Neural progenitor cell (in vitro differentiated cells): Measurements from ENCODE around the gene ZSCAN32. TPM values are rescaled to one million over a fixed set of nuclear protein-coding genes. Genes with fewer than 3 reads are reported as not detected.

Source experiments
- DNase-seq: peaks from one replicate; pipeline ENCODE4 v3.0.0-alpha.2; 2016; ENCODE audit warnings: low spot score
- H2AFZ ChIP-seq: fragments of 200-600 bp; sonication (generic); replicated peaks from 2 replicates; pipeline ENCODE4 v1.6.1; 2016; ENCODE audit warnings: antibody characterized with exemption
- H3F3A ChIP-seq: fragments of 200-600 bp; sonication (generic); 2 replicates; pipeline ENCODE4 v1.6.1; 2016; ENCODE audit warnings: antibody characterized with exemption, low read depth
- H3K27ac ChIP-seq: fragments of 200-600 bp; sonication (generic); 2 replicates; pipeline ENCODE4 v1.5.1; 2016; ENCODE audit warnings: mild to moderate bottlenecking
- H3K27me3 ChIP-seq: fragments of 200-600 bp; sonication (generic); 2 replicates; pipeline ENCODE4 v1.6.1; 2016; ENCODE audit warnings: mild to moderate bottlenecking, moderate library complexity
- H3K36me3 ChIP-seq: fragments of 200-600 bp; sonication (generic); 2 replicates; pipeline ENCODE4 v1.5.1; 2016
- H3K4me1 ChIP-seq: fragments of 200-600 bp; sonication (generic); 2 replicates; pipeline ENCODE4 v1.6.1; 2016; ENCODE audit warnings: mixed run types
- H3K4me2 ChIP-seq: fragments of 200-600 bp; sonication (generic); 2 replicates; pipeline ENCODE4 v1.6.1; 2016
- H3K4me3 ChIP-seq: fragments of 200-600 bp; sonication (generic); 2 replicates; pipeline ENCODE4 v1.5.1; 2016
- H3K79me2 ChIP-seq: fragments of 200-600 bp; sonication (generic); 2 replicates; pipeline ENCODE4 v1.6.1; 2016; ENCODE audit warnings: low read depth
- H3K9ac ChIP-seq: fragments of 200-600 bp; sonication (generic); 2 replicates; pipeline ENCODE4 v1.6.1; 2016
- H3K9me3 ChIP-seq: fragments of 200-600 bp; sonication (generic); 2 replicates; pipeline ENCODE4 v1.5.1; 2016; ENCODE audit warnings: low read depth
- H4K20me1 ChIP-seq: fragments of 200-600 bp; sonication (generic); 2 replicates; pipeline ENCODE4 v1.6.1; 2016; ENCODE audit warnings: low read depth
- H3K27ac Mint-ChIP-seq: 3 replicates; pipeline ENCODE4 v1.8.0; 2021; ENCODE audit warnings: mixed read lengths
- H3K27me3 Mint-ChIP-seq: 2 replicates; pipeline ENCODE4 v1.8.0; 2022; ENCODE audit warnings: low read depth, mild to moderate bottlenecking, inconsistent platforms, moderate library complexity, mixed read lengths; ENCODE audit not compliant: insufficient read depth
- H3K36me3 Mint-ChIP-seq: 3 replicates; pipeline ENCODE4 v1.8.0; 2021; ENCODE audit warnings: mixed read lengths
- H3K4me1 Mint-ChIP-seq: 3 replicates; pipeline ENCODE4 v1.8.0; 2021; ENCODE audit warnings: mixed read lengths
- H3K4me3 Mint-ChIP-seq: 3 replicates; pipeline ENCODE4 v1.8.0; 2021; ENCODE audit warnings: mild to moderate bottlenecking, moderate library complexity, mixed read lengths
- H3K9me3 Mint-ChIP-seq: 3 replicates; pipeline ENCODE4 v1.8.0; 2020; ENCODE audit warnings: mixed read lengths
- EZH2 ChIP-seq: fragments of 200-600 bp; sonication (generic); IDR thresholded peaks from 2 replicates; pipeline ENCODE4 v1.6.1; 2017; ENCODE audit warnings: antibody characterized with exemption, mild to moderate bottlenecking, moderate library complexity
- EZH2phosphoT487 ChIP-seq: fragments of 200-600 bp; sonication (generic); IDR thresholded peaks from 2 replicates; pipeline ENCODE4 v1.6.1; 2017; ENCODE audit warnings: antibody characterized with exemption
- total RNA-seq: library from RNA; depleted of rRNA; stranded (reverse); fragments of >200 nt; gene quantifications from 2 replicates; pipeline ENCODE4 v1.2.3, GENCODE V29; 2015; ENCODE audit warnings: low replicate concordance
- TF ChIP-seq, protein P1 (sequence below): fragments of 200-600 bp; sonication (generic); IDR thresholded peaks from 2 replicates; pipeline ENCODE4 v1.5.1; 2017; ENCODE audit warnings: antibody characterized with exemption, mild to moderate bottlenecking

Gene ZSCAN32
- total RNA-seq, 1 donor from 2014 or later = 15.8 TPM

DNA sequence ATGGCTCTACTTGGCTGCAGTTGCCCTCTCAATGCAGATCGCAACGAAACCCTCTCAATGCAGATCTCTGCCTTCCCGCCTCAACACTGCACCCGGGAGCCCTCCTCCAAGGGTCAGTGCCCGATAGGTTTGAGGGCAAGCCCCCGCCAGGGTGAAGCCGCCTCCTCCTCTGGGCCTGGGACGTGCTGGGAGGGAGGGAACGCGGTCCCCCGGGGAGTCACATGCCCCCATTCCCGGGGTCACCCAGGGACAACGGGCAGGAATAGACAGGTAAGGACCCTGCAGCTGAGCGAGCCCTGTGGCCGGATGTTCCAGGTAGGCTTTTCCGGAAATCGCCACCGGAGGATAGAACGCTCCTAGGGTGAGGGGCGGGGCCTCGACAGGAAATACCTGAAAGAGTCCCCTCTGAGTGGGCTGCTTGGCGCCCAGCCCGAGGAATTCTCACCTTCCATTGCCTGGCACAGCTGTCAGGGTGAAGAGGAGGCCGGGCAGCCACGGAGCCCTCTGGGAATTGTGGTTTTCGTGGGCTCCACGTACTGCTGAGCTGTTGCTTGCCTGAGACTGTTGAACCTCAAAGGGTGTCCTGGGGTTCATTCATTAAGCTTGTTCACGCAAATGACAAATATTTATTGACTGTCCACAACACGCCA, 13.1 kb upstream of the ZSCAN32 start:
- Histone ChIP-seq H3F3A (no peaks in the 10 kb centered on the region), H3K27ac (no peak overlapping the region), H3K4me1 (no peaks in the 10 kb centered on the region), H3K27me3 (no peaks in the 10 kb centered on the region), H3K9me3 (peaks cover 29% of the 10 kb centered on the region), H3K36me3 (peaks cover 8% of the 10 kb centered on the region), H2AFZ (no peak overlapping the region), H4K20me1 (no peaks in the 10 kb centered on the region), H3K9ac (no peak overlapping the region), H3K4me2 (no peak overlapping the region), H3K79me2 (no peaks in the 10 kb centered on the region), H3K4me3 (no peak overlapping the region)
- Mint-ChIP-seq H3K9me3 (peaks cover 71% of the 10 kb centered on the region), H3K4me1 (no peaks in the 10 kb centered on the region), H3K27me3 (peaks cover 13% of the 10 kb centered on the region), H3K36me3 (peaks cover 23% of the 10 kb centered on the region), H3K27ac (no peak overlapping the region), H3K4me3 (no peak overlapping the region)
- no peak for DNase-seq
- TF ChIP-seq, protein P1, sequence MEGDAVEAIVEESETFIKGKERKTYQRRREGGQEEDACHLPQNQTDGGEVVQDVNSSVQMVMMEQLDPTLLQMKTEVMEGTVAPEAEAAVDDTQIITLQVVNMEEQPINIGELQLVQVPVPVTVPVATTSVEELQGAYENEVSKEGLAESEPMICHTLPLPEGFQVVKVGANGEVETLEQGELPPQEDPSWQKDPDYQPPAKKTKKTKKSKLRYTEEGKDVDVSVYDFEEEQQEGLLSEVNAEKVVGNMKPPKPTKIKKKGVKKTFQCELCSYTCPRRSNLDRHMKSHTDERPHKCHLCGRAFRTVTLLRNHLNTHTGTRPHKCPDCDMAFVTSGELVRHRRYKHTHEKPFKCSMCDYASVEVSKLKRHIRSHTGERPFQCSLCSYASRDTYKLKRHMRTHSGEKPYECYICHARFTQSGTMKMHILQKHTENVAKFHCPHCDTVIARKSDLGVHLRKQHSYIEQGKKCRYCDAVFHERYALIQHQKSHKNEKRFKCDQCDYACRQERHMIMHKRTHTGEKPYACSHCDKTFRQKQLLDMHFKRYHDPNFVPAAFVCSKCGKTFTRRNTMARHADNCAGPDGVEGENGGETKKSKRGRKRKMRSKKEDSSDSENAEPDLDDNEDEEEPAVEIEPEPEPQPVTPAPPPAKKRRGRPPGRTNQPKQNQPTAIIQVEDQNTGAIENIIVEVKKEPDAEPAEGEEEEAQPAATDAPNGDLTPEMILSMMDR = no peak
- TF ChIP-seq EZH2 = no peak
- no peak for TF ChIP-seq EZH2phosphoT487

DNA sequence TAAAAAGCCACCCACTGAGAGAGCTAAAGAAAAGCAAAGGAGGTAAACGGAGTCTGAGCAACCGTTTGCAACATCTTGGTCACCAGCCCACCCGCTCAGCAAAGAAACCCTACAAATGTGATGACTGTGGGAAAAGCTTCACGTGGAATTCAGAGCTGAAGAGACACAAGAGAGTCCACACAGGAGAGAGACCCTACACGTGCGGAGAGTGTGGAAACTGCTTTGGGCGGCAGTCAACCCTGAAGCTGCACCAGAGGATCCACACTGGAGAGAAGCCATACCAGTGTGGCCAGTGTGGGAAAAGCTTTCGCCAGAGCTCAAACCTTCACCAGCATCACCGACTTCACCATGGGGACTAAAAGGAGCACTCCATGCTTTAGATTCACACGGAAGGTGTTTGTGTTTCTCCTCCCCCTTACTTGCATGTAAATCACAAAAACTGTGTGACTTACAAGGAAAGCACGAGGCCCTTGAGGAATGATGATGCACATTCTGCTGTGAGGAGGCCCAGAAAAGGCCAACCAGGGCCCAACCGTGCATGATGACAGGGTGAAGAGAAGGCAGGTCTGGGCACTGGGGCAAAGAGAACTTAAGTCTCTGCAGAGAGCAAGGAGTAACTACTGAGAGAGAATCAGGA, 7.9 kb upstream of the ZSCAN32 start:
- H3K27me3 ChIP-seq = no peaks in the 10 kb centered on the region
- peaks cover 48% of the 10 kb centered on the region for H3K9me3 ChIP-seq
- no peak for DNase-seq
- H4K20me1 ChIP-seq = no peaks in the 10 kb centered on the region
- H3K79me2 ChIP-seq = peaks cover under 1% of the 10 kb centered on the region
- Mint-ChIP-seq H3K27me3 (peaks cover 8% of the 10 kb centered on the region), H3K4me3 (no peak overlapping the region), H3K36me3 (peaks cover 65% of the 10 kb centered on the region), H3K9me3 (peaks cover 85% of the 10 kb centered on the region), H3K4me1 (no peaks in the 10 kb centered on the region), H3K27ac (no peak overlapping the region)
- H2AFZ ChIP-seq = no peak overlapping the region
- H3K36me3 ChIP-seq = peaks cover 54% of the 10 kb centered on the region
- TF ChIP-seq EZH2phosphoT487 (no peak), EZH2 (no peak)
- TF ChIP-seq, protein P1 = no peak
- H3K4me3 ChIP-seq = no peak overlapping the region
- H3K4me2 ChIP-seq = no peak overlapping the region
- no peaks in the 10 kb centered on the region for H3K4me1 ChIP-seq
- no peak overlapping the region for H3K27ac ChIP-seq
- H3K9ac ChIP-seq = no peak overlapping the region
- H3F3A ChIP-seq = no peaks in the 10 kb centered on the region

DNA sequence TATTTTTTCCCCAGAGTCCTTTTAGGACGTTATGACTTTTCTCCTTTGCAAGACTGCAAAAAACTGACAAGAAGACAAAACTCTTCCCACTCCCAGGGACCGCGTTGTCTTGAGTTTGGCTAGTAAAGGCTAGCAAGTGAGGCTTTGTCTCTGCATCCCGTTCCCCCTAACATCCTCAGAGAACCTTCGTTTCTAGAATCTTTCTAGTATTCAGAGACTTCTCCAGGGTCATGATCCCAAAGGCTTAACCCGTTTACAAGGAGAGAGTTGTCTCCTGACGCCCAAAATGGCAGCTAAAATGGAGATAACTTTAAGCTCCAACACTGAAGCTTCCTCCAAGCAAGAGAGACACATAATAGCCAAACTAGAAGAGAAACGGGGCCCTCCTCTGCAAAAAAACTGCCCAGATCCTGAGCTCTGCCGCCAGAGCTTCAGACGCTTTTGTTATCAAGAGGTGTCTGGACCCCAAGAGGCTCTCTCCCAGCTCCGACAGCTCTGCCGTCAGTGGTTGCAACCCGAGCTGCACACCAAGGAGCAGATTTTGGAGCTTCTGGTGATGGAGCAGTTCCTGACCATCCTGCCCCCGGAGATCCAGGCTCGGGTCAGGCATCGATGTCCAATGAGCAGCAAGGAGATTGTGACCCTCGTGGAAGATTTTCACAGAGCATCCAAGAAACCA, 1.1 kb upstream of the ZSCAN32 start:
- H3K4me1 Mint-ChIP-seq = peaks cover 11% of the 10 kb centered on the region
- Histone ChIP-seq H3K79me2 (peaks cover 42% of the 10 kb centered on the region), H3K36me3 (peaks cover 33% of the 10 kb centered on the region), H2AFZ (peak overlapping the region; percentile 66), H3K4me3 (peak overlapping the region; percentile 91), H3K9me3 (peaks cover 9% of the 10 kb centered on the region), H3K9ac (peak overlapping the region; percentile 40), H3K27me3 (no peaks in the 10 kb centered on the region), H3K4me1 (no peaks in the 10 kb centered on the region), H4K20me1 (no peaks in the 10 kb centered on the region), H3K4me2 (peak overlapping the region; percentile 86), H3K27ac (no peak overlapping the region), H3F3A (peaks cover 17% of the 10 kb centered on the region)
- peaks cover 49% of the 10 kb centered on the region for H3K9me3 Mint-ChIP-seq
- peak overlapping the region; percentile 90 for H3K27ac Mint-ChIP-seq
- peaks cover 61% of the 10 kb centered on the region for H3K36me3 Mint-ChIP-seq
- peak; percentile 50 for DNase-seq
- TF ChIP-seq EZH2phosphoT487 = no peak
- TF ChIP-seq, protein P1 = no peak
- TF ChIP-seq EZH2 = no peak
- peaks cover 7% of the 10 kb centered on the region for H3K27me3 Mint-ChIP-seq
- peak overlapping the region; percentile 95 for H3K4me3 Mint-ChIP-seq
